ENCODE results near the gene CYREN.

- no peak for TF ChIP-seq CTCF (IDR thresholded peaks at IDR 0.05)
- TF ChIP-seq EZH2 (IDR thresholded peaks at IDR 0.05), result no peak
These were observed 8.9 kb upstream of the CYREN start for GRCh38 chr7:135179321-135179925.

Measured in neural progenitor cell (in vitro differentiated cells).